HG03025 (cell line): Measurements from ENCODE around the gene C3orf18.

Experiments
- ATAC-seq: cut with Tn5 transposase; IDR thresholded peaks from one replicate; pipeline ENCODE4 v1.9.1; 2021; ENCODE audit warnings: mild to moderate bottlenecking, moderate library complexity; ENCODE audit not compliant: unreplicated experiment, low FRiP score

The C3orf18 gene

DNA sequence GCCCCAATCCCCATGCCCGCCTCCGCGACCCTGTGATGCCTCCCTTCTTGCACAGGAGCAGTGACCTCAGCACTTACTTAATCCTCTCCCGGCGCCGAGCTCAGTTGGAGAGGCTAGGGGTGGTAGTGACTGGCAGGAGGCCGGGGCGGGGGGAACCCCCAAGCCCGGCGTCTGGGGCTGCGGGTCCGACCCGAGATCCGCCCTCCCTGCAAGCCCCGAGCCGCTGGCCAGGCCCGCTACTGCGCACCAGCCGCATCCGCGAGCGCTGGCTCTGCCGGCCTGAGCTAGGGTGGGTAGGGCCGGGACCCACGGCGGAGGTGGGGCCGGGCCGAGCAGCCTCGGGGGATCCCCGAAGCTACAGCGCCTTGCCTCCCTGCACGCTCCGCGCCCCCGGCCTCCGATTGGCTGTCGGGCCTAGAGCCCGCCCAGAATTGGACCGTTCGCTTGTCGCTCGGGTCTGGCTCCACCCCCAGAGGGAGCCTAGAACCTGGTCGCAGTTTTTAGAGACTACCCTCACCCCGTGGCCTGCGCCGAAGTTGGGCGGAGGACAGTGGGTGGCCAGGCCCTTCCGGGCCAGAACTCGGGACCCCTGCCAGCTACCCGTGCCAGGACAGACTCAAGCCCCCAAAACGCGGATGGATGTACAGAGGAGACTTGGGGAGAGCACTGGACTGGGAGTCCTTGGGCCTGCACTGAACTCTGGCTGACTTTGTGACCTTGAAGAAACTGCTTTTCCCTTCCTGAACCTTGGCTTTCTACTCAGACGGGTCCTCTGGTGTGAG lies at the start of gene C3orf18:
TSS of gene C3orf18 (minus strand) at position 362 of the 782 bp plus-strand sequence. CDS start 2,048 bp downstream, outside the sequence.
- ATAC-seq, result peak; percentile 67

DNA sequence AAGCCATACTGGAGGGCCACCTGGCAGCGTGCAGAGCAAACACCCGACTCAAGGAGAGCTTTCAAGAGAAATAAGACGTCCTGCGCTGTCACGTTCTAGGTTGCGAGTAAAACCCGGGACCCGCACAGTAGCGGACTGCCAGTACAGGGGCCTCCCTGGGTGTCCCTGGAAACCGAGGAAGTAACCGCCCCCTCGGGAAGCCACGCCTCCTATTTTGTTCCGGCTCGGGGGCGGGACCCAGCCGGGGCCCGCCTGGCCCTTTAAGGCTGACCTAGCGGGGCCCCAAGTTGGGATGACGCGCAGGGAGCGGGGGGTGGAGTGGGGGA lies 49.2 kb upstream of the C3orf18 start:
- peak; percentile 65 for ATAC-seq

DNA sequence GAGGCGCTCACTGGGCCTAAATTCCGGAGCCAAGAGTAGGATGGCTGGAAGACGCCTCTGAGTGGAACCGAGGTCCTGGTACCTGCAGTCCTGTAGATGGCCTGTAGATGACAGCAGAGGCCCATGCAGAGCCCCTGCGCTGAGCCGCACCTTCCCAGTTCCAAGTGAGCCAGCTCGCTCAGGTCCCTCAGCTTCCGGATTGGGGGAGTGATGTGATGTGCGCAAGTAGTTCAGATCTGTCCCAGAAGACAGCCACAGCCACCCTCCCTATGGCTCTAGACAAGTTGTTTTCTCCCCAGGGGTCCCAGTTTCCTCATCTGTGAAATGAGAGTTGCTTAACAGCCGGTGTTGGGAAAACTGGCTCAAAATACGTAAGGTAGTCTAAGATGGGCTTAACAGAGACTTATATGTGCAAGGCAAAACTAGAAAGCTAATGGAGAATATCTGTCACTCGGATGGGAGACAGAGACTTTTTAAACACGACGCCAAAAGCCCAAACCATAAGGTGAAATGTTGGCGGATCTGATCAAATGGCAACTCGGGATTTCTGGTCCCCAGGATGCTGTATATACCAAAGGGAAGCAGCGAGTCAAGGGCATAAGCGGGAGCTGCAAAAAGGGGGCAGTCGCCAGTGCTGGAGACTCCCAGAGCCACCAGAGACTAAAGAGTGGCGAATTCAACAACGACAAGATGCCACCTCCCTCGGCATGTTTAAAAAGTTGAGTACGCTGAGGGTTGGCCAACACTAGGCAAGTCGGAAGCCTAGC lies 48.6 kb upstream of the C3orf18 start:
- no peak for ATAC-seq

DNA sequence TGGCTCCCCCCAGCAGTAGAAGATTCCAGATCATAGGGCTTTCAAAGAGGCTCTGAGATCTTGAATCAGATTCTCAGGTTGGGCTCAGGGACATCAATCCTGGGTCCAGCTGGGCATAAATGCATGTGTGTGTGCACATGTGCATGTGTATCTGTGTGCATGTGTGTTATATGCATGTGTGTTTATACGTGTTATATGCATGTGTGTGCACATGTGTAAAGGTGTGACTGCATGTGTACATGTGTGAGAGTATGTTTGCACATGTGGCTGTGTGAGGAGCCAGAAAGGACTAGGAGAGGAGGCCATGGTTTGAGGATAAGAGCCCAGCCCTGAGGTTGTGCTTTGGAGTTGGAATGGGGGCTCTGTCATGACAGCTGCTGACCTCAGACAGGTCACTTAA lies 47.6 kb upstream of the C3orf18 start:
- no peak for ATAC-seq

DNA sequence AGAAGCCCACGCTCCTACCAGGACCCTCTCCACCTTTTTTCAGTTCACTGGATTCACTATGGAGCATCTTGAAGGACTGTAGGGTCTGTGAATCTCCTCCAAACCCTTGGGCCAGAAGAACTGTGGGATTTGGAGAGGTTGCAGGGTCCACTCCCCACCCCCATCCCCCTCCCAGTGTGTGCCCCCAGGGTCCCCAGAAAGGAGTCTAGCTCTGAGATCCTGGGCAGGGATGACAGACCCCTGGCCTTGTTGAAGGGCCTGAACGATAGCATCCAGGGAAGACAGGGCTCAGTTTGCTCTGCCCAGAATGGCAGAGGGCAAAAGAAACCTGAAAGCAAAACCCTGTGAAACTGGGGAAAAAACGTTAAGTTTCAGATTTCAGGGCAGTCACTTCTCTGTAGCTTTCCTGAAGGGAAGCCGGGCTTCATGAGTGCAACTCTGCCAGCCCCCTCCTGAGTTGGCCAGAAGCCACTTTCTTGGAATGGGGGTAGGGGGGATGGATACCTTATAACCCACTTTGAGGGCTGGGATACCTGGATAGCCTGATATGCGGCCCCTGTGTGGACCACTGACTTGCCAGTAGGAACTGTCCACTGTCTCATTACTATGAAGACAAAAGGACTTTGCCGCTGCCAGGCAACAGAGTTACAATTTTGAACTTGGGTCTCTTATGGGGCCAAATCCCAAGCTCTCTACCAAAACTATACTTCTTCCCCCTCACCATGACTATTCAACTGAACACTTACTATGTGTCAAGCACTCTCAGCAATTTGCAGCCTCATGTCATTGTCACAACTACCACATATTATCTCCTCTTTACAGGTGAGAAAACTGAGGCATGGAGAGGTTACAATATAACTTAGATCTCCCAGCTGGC lies 45.7 kb upstream of the C3orf18 start:
- no peak for ATAC-seq

DNA sequence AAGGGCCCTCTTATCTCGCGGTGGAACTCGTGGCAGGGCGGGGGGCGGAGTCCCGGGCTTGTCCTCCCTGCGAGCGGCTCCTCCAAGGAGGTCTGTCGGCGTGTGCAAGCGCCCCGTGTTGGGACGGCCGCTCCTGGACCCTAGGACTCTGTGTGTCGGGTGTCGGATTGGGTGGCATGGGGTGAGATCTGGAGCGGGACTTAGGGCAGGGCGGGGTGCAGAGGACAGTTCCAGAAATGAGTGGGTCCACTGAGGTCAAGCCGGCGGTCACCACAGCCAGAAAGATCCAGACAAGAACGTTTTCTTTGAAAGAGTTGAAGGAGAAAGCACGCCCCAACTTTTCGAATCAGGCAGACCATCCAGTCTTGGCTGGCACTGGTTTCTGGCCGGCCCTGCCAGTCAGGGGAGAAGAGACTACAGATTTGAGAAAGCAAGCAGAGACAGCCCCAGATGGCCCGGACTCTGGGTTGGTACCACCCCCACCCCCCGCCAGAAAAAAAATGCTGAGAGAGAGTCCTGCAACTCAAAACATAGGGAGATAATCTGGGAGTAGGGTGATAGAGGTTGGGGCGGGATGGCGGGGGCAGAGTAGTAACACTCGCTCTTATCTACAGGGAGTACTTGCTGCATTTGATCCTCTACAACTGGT lies 44.8 kb upstream of the C3orf18 start:
- peak; percentile 2 for ATAC-seq

DNA sequence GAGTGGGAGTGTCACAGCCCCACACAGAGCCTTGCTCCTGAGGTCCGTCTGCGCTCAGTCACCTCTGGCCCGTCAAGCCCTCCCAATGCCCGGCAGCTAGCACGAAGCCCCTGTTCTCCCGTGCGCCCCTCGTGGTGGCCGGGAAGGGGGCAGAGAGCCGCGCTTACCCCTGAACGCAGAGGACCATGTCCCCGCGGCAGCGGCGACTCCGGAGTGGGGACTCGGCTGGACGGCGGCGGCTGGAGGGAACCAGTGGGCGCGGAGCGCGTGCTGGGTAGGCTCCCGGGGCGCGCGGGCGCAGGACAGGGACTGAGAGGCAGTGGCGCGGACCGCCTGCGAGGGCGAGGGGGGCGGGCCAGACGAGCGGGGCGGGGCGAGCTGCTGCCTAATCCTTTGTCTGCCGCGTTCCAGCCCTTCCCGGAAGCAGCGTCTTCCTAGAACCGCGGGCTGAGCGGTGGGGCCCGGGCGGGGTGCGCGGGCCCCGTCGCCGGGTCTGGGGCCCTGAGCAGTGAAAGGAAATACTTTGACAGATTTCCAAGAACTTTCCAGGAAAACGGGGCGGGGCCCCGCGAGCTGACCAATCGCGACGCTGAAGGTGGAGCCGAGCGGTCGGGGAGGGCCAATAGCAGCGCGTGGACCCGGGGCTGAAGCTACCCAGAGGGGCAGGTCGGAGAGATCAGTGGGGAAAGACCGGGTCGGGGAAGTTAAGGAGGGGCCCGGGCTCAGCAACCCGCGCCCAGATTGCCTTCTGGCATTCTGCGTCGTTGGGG lies 44.1 kb upstream of the C3orf18 start, which contains the start of gene CISH:
TSS of gene CISH (minus strand) at position 311 of the 770 bp plus-strand sequence. CDS start at position 187, 124 bp downstream.
- ATAC-seq, result peak; percentile 65

DNA sequence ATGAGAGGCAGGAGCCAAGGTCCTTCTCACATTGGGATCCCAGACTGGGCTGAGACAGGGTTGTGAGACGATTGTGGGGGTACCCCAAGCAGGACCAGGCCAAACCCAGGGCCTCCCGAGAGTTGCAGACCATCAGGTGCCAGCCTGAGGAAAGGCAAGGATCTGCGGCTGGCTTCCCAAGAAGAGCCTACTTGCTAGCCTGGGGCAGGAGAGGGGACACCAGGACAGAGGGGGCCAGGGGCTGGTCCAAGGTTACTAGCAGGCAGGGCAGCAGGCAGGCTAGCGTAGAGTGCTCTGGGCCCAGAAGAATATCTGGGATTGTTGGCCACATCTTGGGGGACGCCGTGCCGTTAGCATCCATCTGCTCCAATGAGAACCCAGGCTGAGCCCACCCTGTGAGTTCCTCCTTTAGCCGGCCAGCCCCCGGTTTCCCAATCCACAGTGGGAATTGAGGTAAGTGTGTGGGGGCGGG lies 43.5 kb upstream of the C3orf18 start:
- ATAC-seq, result no peak

DNA sequence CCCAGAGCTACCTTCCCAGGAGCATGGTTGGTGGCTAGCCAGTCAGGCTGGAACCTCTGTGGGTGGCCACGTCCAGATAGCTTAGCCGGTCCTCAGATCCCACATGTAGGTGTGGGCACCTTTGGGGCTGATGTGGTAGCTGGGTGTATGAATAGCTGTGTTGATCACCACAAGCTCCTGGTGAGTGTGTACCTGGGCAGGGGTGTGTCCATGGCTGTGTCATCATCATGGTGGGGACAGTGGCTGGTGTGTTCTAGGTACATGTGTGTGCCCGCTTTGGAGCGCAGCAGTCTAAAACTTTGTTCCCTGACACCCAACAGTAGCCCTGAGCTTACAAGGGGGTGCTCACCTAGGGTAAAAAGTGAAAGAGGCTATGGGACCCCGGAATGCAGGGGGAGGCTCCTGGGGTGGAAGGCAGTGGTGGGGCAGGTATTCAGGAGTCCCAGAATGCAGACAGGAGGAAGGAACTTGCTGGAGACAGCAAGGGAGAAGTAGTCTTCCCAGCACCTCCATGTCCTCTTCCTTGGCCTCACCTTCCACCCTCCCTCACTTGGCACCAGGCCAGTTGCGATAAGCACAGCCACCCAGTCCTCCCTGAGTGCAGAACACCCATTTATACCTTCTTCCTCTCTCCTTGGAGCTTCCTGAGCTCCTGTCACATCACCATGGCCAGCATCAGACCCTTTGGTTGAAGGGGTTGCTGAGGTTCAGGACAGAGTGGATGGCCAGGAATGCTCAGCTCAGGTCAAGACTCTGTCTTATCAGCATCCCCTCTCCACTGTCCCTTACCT lies 42.8 kb upstream of the C3orf18 start:
- no peak for ATAC-seq

DNA sequence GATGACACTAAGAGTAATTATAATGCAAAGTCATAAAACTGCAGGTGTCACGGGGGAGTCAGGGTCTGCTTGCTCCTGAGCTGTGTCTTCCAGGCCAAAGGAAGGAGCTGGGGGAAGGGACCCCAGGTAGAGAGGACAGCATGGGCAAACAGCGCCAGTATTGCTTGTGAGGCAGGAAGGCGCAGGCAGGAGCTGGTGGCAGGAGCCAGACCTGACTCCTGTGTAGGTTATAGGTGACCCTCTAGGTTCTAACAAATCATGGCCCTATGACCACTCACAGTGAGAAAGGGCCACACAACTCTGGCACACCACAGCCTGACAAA lies 42.2 kb upstream of the C3orf18 start:
- no peak for ATAC-seq

DNA sequence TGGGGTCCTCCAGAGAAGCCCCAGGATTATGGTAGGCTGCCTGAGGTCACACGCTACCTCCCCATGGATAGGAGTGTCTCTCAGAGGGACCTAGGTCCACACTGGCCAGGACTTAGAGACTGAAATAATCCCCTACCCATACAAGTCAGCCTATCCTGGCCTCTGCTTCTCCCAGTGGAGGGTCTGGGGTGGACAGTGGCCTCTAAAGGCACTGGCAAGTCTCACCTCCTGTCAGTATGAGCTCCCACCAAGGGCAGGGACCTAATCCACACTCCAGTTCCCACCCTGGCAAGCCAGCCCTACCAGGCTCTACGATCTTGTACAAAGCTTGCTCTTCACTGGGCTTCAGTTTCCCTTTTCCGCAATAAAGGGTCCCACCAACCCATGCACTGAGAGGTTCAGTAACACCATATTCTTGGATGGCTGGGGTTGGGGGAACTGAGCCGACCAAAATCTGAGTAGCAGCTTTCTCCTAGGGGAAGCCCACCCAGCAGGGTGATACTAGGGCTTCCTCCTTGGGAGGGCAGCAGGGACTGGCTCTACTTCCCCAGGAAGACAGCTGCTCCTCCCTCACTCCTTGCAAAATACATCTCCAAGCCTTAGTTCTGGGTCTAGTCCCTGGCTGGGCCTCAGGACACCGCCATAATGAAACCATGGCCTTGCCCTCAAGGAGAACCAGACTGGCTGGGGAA lies 41.7 kb upstream of the C3orf18 start:
- ATAC-seq, result no peak

DNA sequence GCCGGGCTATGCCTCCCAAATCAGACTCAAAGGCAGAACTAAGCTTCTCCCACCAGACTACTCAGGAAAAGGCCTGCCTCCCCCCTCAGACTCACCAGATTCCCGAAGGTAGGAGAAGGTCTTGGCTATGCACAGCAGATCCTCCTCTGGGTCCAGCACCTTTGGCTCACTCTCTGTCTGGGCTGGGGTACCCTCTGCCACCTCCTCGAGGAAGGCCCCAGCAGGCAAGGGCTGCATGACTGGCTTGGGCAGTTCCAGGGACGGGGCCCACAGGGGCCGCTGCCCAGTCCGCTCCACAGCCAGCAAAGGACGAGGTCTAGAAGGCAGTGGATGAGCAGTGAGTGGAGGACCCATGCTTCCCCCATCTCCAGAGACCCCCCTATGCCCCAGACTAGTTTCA lies 40.7 kb upstream of the C3orf18 start:
- no peak for ATAC-seq

DNA sequence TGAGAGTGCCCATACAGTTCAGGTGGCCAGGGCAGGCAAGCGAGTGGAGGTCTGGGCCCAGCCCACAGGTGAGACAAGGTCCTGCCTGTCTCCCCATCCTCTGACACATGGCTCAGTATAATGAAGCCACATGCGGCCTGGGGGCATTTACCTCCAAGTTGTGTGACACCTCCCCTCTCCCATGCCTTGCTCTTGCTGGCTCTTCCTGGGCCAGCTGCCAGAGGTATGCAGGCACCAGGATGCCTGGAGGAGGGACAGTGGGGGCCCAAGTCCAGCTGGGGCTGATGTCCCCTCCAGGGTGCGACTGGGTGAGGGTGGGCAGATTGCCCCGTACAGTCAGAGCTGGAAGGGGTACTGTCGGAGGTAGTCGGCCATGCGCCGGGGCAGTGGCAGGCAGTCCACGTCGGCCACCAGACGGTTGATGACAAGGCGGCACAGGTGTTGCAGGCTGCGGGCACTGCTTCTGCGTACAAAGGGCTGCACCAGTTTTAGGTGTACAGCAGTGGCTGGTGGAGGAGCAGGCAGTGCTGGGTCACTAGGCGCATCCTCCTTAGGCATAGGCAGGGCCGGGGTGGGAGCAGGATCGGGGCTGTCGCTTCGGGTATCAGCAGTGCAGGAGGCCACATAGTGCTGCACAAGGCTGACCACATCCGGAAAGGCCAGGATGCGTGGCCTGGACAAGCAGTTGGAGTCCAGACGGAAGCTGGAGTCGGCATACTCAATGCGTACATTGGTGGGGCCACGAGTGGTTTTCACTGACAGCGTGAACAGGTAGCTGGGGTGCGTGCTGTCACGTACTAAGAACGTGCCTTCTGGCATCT lies 39.9 kb upstream of the C3orf18 start:
- no peak for ATAC-seq

DNA sequence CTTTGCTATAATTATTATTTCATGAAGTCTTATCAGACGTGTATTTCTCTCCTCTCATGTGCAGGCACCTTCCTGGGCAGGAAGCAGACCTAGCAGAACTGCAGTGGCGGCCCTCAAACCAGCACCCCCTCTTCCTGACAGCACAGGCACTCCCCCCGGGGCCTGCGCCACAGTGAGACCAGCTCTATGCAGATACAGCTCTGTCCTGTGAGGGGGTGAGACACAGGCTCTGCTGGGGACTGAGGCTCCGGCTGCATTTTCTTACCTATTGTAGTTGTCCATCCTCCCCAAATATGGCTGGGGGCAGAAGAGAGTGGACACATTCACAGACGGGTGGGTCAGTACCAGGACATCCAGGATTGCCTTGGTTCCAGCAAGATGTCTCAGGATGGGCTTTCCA lies 39.0 kb upstream of the C3orf18 start:
- no peak for ATAC-seq

DNA sequence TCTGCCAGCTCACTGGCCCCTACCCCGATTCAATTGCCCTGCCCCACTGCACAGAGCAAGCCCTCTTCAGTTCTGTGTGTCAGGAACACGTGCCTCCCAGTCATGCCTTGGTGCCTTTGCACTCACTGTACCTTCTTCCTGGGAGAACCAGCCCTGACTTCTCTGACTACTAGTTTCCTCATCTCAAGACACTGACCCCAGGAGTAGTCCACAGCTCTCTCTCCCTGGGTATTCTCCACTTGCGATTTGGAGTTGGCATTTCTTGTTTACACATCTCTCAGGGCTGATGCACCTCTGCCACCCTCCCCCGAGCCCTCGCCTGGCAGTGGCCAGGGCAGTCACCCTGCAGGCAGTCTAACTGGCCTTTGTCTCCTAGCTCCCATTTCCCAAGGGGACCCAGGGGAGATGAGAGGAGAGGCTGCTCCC lies 38.4 kb upstream of the C3orf18 start:
- no peak for ATAC-seq

DNA sequence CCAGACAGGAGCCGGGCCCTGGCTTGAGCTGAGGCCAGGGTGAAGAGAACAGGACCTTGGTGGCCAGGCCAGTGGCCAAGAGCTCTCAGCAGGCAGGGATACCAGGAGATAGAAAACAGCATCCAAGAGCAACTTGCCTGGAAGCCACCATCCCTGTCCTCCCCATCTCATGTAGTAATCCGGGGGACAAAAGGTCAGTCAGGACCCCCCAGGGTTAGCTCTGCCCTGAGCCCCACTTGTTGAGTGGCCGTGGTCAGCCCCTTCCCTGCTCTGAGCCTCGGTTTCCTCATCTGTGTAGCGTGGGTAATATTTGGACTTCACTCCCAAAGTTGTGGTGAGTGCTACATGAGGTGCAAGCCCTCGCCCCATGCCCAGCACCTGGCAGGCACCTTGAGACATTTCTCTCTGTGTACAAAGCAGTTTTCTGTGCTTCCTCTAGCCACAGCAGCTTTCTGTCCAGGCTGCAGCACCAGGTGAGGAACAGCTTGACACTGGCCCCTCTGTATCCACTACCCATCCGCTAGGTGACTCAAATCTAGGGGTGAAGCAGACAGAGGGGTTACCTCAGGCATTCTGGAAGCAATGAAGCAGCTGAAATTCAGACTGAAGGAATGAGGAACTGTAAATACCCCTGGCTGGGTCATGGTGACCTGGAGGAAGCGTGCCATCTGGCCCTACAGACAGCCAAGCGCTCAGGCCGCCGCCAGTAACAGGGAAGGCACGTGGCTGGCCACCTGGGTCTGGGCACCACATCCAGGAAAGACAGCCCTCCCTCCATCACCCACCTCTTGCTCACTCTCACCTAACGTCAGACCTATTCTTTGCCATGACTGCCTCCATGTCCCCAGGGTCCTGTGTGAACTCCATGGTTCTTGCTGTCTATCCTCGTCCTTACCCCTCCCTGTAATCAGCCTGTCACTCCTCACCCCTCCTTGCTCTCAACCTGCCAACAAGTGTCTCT lies 37.4 kb upstream of the C3orf18 start:
- ATAC-seq, result no peak
